Lung (tissue), 12 donors: ENCODE measurements around the gene MRTFA. TPM values are rescaled to one million over a fixed set of nuclear protein-coding genes. Genes with fewer than 3 reads are reported as not detected.

Experiments used
- ATAC-seq: fragments of 200-7000 bp; cut with Tn5 transposase; one replicate; pipeline ENCODE4 v1.9.1; 2020; ENCODE audit warnings: moderate number of reproducible peaks; ENCODE audit not compliant: insufficient read depth, low FRiP score
- DNase-seq, 3 donors: peaks; one replicate each; pipeline ENCODE4 v3.0.0-alpha.2; 2013 to 2017
- H3K27ac ChIP-seq, 2 donors: one replicate each; pipeline ENCODE4 v1.5.1; 2013; ENCODE audit warnings: mild to moderate bottlenecking in 2 of 2, moderate library complexity in 2 of 2, control low read depth in 1 of 2, inconsistent platforms in 1 of 2, low read depth in 1 of 2, low read length in 1 of 2
- H3K27me3 ChIP-seq, 3 donors: one replicate each; pipeline ENCODE4 v1.5.1; 2013; ENCODE audit warnings: low read length in 2 of 3; ENCODE audit not compliant: control insufficient read depth in 3 of 3, insufficient read depth in 3 of 3
- H3K36me3 ChIP-seq, 4 donors: one replicate each; pipeline ENCODE4 v1.5.1; 2013; ENCODE audit warnings: low read length in 4 of 4, mild to moderate bottlenecking in 1 of 4, moderate library complexity in 1 of 4; ENCODE audit not compliant: control insufficient read depth in 4 of 4, insufficient read depth in 4 of 4
- H3K4me1 ChIP-seq, 5 donors: one replicate each; pipeline ENCODE4 v1.5.1; 2013; ENCODE audit warnings: low read length in 5 of 5, mild to moderate bottlenecking in 2 of 5, moderate library complexity in 1 of 5; ENCODE audit not compliant: control insufficient read depth in 5 of 5, insufficient read depth in 5 of 5
- H3K4me3 ChIP-seq: one replicate; pipeline ENCODE4 v1.5.1; 2013; ENCODE audit warnings: mild to moderate bottlenecking, control low read depth, moderate library complexity
- H3K9ac ChIP-seq, 2 donors: one replicate each; pipeline ENCODE4 v1.5.1; 2013; ENCODE audit warnings: low read length in 2 of 2, control low read depth in 1 of 2; ENCODE audit not compliant: insufficient read depth in 1 of 2
- H3K9me3 ChIP-seq, 4 donors: one replicate each; pipeline ENCODE4 v1.5.1; 2013; ENCODE audit warnings: low read length in 3 of 4, mild to moderate bottlenecking in 1 of 4, moderate library complexity in 1 of 4; ENCODE audit not compliant: control insufficient read depth in 4 of 4, insufficient read depth in 3 of 4
- WGBS, 2 donors: extraction: QIAGEN DNeasy Blood & Tissue Kit; methylation state at CpG; one replicate each; pipeline ENCODE4 v1.1.7; 2013; 5-methylcytosine and 5-hydroxymethylcytosine counted together
- polyA plus RNA-seq, 2 donors: library from polyadenylated mRNA; stranded (reverse); fragments of 200-250 nt; gene quantifications; one replicate each; pipeline ENCODE4 v1.2.1, GENCODE V29; 2013
- total RNA-seq, 2 donors: library from RNA; depleted of rRNA in 1 of 2; stranded (reverse); fragments of >200 nt in 1 of 2; gene quantifications; one replicate each; pipeline ENCODE4 v1.2.1, GENCODE V29; 2014 to 2021
- TF ChIP-seq, protein P1 (sequence below): IDR thresholded peaks from 2 replicates; pipeline ENCODE4 v1.5.1; 2012; ENCODE audit warnings: mild to moderate bottlenecking; ENCODE audit errors: control extremely low read depth, extremely low read depth
- donor health status: control.
- donor health status: control.
- donor health status: Bipolar disorder and iron deficiency.
- donor health status: healthy.
- donor health status: DM: yes; HTN: yes; CAD: no.

MRTFA gene
- total and polyA plus RNA-seq, 4 donors = 26.3 to 64.0 (median 40.1) TPM

- Histone ChIP-seq H3K27me3 (no peaks in the 10 kb centered on the region), H3K9ac (no peak overlapping the region), H3K36me3 (peaks cover 26 to 38% (median 31%) of the 10 kb centered on the region in 4 donors), H3K27ac (no peak overlapping the region), H3K4me1 (peaks cover 0 to 8% (median 5%) of the 10 kb centered on the region in 5 donors), H3K4me3 (no peak overlapping the region), H3K9me3 (no peaks in the 10 kb centered on the region)
- 92 to 94% methylated on average over 6 of the region's 6 CpGs for WGBS, 2 donors
- DNase-seq (no peak), ATAC-seq (no peak)
- TF ChIP-seq, protein P1, sequence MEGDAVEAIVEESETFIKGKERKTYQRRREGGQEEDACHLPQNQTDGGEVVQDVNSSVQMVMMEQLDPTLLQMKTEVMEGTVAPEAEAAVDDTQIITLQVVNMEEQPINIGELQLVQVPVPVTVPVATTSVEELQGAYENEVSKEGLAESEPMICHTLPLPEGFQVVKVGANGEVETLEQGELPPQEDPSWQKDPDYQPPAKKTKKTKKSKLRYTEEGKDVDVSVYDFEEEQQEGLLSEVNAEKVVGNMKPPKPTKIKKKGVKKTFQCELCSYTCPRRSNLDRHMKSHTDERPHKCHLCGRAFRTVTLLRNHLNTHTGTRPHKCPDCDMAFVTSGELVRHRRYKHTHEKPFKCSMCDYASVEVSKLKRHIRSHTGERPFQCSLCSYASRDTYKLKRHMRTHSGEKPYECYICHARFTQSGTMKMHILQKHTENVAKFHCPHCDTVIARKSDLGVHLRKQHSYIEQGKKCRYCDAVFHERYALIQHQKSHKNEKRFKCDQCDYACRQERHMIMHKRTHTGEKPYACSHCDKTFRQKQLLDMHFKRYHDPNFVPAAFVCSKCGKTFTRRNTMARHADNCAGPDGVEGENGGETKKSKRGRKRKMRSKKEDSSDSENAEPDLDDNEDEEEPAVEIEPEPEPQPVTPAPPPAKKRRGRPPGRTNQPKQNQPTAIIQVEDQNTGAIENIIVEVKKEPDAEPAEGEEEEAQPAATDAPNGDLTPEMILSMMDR = no peak
These were observed 268.5 kb downstream of the MRTFA start for GRCh38 chr22:40368016-40368415.

- Histone ChIP-seq H3K27me3 (no peaks in the 10 kb centered on the region), H3K9ac (no peak overlapping the region), H3K36me3 (peaks cover 29 to 44% (median 38%) of the 10 kb centered on the region in 4 donors), H3K9me3 (no peaks in the 10 kb centered on the region), H3K4me1 (peaks cover 0 to 2% (median 0%) of the 10 kb centered on the region in 5 donors), H3K4me3 (no peak overlapping the region), H3K27ac (no peak overlapping the region)
- 80 to 90% methylated on average over 6 of the region's 6 CpGs for WGBS, 2 donors
- ATAC-seq (no peak), DNase-seq (no peak)
- TF ChIP-seq, protein P1 = no peak
These were observed 269.2 kb downstream of the MRTFA start for GRCh38 chr22:40367342-40367741.

DNA sequence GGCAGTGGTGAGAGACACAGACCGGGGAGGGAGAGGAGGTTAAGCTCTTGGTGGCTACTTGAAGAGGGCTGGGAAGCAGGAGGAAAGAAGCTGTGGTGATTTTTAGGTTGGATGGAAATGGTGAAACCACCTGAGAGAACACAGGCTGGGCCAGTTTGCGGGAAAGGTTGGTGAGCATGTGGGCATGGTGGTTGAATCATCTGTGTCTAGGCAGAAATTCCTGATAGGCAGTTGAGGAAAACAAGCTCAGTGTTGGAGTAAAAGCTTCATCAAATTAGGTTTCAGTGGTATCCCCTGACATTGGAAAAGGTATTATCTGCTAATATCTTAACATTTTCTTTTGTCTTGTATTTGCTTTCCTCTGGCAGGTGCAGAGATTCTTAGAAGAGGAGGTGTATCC is 270.5 kb downstream of the MRTFA start:
- Histone ChIP-seq H3K36me3 (peaks cover 41 to 57% (median 50%) of the 10 kb centered on the region in 4 donors), H3K27me3 (no peaks in the 10 kb centered on the region), H3K4me3 (no peak overlapping the region), H3K27ac (no peak overlapping the region), H3K9me3 (no peaks in the 10 kb centered on the region), H3K9ac (no peak overlapping the region), H3K4me1 (no peaks in the 10 kb centered on the region)
- TF ChIP-seq, protein P1 = no peak
- ATAC-seq = no peak
- WGBS, 2 donors = 95 to 96% methylated on average over 2 of the region's 2 CpGs
- no peak for DNase-seq

DNA sequence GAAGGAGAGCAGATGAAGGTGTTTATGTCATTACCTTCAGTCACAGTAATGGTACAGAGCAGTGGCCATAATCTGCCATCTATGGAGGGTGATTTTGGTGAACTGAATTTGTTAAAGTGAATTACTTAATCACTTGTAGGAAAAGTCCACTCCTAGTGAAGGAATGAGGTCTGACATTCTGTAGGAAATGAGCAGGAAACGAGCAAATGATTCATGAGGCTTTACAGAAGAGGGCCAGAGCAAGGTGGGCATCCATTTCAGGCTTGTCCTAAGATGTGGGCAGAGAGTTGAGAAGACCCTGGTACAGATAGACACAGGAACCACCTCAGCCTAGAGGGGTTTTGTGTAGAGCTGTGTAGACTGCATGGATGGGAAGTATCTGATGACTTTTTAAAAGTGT is 272.1 kb downstream of the MRTFA start:
- Histone ChIP-seq H3K4me1 (no peaks in the 10 kb centered on the region), H3K9ac (no peak overlapping the region), H3K27ac (no peak overlapping the region), H3K36me3 (peaks cover 49 to 71% (median 63%) of the 10 kb centered on the region in 4 donors), H3K9me3 (no peaks in the 10 kb centered on the region), H3K4me3 (no peak overlapping the region), H3K27me3 (no peaks in the 10 kb centered on the region)
- TF ChIP-seq, protein P1 = no peak
- no peak for ATAC-seq
- WGBS, 2 donors = 76 to 84% methylated on average over 1 of the region's 1 CpG
- no peak for DNase-seq
